Ammon's horn (tissue), 1 donor: ENCODE data around the gene MSI2.

Experiments used
- DNase-seq: peaks from one replicate; pipeline ENCODE4 v3.0.0-alpha.2; 2016; ENCODE audit warnings: low spot score

Gene MSI2

GRCh38 chr17:57579245-57579644 lies 322.9 kb downstream of the MSI2 start:
- DNase-seq, result no peak

DNA sequence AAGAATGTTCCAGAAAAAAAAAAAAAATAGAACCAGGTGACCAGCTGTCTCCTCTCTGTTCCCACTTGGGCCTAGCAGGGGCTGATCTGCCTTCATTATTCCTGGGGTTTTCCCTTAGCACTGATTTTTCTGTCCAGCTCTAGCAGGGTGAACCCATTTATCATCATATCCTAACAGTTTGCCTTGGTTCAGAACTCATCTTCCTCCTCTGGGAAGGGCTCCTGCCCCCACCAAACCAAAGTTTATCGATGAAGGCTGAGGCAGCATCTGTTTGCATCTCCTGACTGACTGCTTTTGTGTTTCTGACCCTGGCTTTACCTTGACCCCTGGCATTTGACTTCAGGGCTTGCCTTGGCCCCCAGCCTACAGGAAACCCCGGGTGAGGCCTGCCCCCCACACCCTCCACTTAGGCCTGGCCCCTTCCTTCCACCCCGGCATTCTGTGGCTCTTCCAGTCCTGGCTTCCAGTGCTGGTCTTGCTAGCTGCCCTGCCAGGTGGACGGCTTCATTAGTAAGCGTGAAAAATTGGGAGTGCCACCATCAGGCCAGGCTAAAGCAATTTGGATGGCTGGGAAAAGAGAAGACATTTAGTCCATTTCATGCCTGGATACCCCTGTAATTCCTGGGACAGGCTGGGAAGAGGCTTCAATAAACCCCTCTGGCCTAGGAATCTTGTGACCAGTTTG lies 323.9 kb downstream of the MSI2 start:
- no peak for DNase-seq

- no peak for DNase-seq
Measured at GRCh38 chr17:57582881-57583756, 326.8 kb downstream of the MSI2 start.

GRCh38 chr17:57584050-57584551 lies 327.8 kb downstream of the MSI2 start:
- DNase-seq, result no peak

DNA sequence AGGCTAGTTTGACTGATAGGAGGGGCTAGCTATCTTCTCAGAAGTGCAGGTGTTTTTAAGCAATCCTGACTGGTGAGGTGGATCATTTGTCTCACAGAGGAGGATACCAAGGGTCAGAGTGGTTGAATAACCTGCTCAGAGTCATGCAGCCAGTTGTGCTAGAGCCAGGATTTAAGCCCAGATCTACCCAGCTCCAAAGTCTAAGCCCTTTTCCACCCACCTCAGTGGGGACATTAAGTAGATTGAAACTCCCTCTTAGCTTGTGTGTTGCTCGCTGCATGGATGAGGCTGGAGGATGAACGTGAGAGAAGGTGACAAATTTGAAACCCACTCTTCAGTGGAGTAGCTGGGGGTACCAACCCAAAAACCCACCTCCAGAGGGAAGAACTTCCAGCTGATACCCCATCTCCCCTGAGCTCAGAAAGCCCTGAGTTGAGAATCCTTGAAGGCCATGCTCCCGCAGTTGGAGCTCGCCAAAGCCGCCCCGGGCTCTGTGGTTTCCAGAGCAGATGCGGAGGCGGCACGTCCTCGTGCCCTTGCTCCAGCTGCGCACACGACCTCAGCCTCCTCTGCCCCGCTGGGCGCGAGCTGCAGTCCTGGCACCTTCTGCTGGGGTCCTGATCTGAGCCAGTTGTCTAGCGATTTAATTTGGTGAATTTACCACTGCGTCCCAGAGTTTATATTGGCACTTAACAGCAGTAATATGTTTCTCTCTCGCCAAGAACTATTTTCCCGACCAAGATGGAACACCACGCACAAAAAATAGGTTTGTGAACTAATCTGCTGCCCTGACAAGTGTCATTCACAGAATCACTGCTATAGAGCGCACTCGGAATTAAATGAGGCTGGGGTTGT lies 329.2 kb downstream of the MSI2 start:
- DNase-seq, result no peak

DNA sequence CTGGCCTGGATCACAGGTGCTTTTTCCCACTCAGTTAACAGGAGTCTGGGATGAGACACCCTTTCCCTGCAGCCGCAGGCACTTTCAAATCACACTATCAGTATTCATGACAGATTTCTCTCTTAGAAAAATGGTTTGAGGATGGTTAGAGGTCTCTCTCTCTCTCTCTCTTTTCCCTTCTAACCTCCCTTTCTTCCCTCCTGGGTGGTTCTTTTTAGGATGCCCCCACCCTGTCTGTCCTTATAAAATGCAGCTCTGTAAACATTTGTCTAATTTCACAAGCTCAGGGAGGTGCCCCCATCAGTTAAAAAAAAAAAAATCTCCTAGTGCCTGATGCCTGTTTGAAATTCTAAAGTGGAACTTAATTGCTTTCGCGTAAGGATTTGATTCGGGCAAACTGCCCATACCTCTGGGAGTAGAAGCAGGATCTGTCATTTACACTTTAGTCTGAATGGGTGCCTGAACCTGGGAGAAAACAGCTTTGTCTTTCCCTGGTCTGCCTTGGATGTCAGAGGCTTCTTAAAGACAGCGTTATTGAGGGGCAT lies 329.9 kb downstream of the MSI2 start:
- no peak for DNase-seq

DNA sequence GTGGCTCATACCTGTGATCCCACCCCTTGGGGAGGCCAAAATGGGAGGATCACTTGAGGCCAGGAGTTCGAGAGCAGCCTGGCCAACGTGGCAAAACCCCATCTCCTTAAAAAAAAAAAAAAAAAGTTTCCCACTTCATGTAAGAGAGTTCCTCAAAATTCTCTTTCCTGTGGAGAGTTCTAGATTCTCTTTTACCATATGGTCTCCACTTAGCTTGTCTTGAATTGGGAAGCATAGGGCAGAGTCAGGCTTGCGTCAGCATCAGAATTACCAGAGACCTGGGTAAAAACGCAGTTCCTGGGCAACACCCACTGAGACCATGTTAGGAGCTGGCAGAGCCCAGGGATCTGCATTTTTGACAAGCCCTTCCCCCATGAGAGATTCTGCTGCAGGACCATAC lies 330.4 kb downstream of the MSI2 start:
- DNase-seq, result no peak

GRCh38 chr17:57587193-57587969 lies 331.1 kb downstream of the MSI2 start:
- DNase-seq, result no peak

GRCh38 chr17:57588086-57588485 lies 331.8 kb downstream of the MSI2 start:
- no peak for DNase-seq

GRCh38 chr17:57589151-57590034 lies 333.1 kb downstream of the MSI2 start:
- DNase-seq, result no peak

DNA sequence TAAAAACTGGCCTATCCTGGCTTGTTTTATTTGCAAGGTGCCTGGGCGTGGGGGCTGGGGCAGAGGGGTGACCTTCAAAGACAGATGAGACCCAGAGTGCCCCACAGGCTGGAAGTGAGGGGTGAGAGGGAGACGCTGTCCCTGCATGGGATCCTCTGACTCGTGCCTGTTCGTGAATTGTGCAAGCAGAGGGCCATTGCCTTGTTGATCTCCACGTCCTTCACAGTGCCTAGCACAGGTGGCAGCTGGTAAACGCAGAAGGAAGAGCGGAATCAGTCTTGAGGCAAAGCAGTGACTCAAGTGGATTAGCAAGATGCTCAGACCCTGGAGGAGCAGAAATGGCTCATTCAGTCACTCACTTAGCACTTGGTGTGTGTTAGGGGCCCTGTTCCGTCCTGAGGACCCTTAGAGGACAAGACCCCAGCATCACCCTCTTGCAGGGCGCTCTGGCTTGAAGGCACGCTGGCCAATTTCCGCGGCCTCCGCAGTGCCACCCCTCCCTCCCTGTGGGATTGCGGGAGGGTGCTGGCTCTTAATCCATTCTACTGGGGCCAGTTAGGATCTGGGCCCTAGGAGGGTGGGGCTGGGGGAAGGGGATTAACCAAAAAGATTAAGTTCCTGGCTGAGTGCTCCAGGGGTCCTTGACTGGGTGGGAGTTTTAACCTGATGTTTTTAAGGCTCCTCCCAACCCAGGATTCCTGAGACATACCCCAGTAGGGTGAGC lies 337.6 kb downstream of the MSI2 start:
- no peak for DNase-seq

DNA sequence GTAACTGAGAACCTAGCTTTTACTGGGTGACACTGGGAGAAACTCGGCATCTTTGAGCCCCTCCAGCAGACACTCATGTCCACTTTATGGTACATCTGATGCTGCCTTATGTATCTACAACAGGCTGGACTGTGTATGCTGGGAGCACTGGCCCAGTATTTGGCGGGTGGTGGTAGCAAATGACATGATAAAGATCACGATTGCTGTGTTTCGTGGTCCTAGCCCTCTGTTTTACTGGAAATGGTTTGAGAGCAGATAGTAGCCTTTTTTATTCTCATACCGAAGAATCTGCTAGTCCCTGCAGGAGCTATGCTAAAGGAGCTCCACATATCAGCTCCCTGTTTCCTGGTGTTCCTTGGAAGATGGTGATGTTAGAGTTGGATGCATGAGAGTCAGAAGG lies 338.4 kb downstream of the MSI2 start:
- DNase-seq, result no peak

- DNase-seq, result no peak
Measured at GRCh38 chr17:57595426-57595825, 339.1 kb downstream of the MSI2 start.

GRCh38 chr17:57595947-57596695 lies 339.8 kb downstream of the MSI2 start:
- DNase-seq, result peak; percentile 44

DNA sequence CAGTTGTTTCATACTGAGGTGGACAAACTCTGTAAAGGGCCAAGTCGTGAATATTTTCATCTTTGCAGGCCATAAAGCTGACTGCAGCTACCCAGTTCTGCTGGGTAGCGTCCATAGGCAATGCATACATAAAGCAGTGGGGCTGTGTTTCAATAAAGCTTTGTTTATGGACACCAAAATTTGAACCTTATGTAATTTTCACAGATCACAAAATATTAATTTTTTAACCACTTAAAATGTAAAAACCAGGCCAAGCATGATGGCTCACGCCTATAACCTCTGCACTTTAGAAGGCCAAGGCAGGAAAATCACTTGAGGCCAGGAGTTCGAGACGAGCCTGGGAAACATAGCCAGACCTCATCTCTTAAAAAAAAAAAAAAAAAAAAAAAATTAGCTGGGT lies 340.8 kb downstream of the MSI2 start:
- no peak for DNase-seq

DNA sequence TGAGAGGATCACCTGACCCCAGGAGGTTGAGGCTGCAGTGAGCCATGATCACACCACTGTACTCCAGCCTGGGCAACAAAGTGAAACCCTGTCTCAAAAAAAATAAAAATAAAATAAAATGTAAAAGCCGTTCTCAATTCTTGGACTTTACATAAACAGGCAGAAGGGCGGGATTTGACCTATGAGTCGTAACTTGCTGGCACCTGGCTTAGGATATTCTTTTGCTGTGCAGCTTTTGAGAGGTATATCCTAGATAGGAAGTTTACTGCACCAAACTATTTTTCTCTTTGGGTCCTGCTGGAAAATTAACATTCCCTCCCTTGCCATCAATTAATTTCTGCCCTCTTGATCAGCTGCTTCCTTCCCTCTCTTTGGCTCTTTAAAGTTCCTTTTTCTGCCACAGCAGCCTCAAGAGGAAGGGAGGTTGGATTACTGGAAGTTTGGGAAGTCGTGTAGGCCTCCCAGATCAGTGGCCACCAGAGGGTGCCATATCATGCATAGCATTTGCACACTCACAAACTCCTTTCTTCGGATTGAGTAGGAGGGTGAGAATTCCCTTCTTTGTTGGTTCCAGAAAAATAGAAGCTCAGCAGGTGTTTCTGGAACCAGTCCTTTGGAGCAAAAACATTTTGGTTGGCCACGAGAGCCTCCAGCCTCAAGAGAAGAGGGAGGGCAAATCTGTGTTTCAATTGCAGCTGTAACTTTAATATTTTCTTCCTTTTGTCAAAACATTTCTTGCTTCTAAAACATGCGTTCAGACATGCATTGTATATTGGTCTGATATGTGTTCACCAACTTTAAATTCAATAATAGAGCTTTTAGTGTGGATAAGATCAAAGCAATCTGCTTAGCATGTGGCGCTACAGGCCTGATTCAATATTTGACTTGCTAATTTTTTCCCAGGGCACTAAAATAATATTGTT lies 341.5 kb downstream of the MSI2 start:
- DNase-seq, result peak; percentile 89

DNA sequence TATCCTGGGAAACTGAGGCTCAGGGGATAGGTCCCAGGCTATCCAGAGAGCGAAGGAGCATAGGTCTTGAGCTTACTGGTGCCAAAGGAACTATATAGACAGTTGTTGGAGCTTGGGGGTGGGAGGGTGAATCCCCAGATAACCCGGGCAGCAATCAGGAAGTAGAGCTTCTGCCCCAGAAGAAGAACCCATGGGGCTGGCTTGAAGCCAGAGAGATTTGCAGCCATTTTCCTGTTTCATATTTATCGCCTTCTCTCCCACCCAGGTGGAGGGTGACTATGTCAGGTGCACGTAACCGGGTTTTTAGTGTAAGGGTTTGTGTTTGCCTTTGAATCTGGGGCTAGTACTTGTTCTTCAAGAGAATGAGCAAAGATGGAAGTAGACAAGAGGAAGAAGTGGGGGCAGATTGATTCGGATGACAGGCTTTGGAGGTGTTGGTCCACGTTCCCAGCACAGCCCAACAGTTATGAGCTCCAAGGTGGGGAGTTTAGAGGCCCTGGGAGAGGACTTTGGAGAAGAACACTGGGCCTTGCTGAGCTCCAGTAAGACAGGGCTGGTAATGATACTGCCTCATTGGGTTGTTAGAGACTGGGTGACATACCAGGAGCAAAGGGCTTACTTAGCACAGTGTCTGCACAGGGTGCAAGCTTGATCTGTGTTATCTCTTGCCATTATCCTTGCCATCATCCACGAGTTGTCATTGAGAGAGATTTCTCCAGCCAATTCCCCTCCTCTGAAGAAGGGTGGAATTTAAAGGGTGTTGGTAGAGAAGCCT lies 343.1 kb downstream of the MSI2 start:
- no peak for DNase-seq
